Activated CD8-positive, alpha-beta T cell treated with anti-CD3 and anti-CD28 coated beads, Interleukin-2, amount 10 ng/mL, durations not matched to agents 7 days and 5 days (primary cell): Measurements from ENCODE around the gene DMTF1. TPM values are rescaled to one million over a fixed set of nuclear protein-coding genes. Genes with fewer than 3 reads are reported as not detected.
"Not testable (repeated sequence)": the region's sequence is repeated elsewhere in the genome, so short reads cannot be mapped to it uniquely, and the experiment has no call there.

ENCODE experiments used
- ATAC-seq: fragments of 150-1000 bp; cut with Tn5 transposase; one replicate; pipeline ENCODE4 v1.10.0; 2021; ENCODE audit warnings: moderate library complexity
- CTCF ChIA-PET: fragments of 350-600 bp; sonication (Branson Sonifier 250); formaldehyde crosslinking; loops from one replicate; lab custom pipeline; 2021; ENCODE audit warnings: antibody characterized with exemption; lab: Charles Lee
- POLR2A ChIA-PET: fragments of 350-600 bp; sonication (Branson Sonifier 250); formaldehyde crosslinking; loops from one replicate; lab custom pipeline; 2021; ENCODE audit warnings: antibody characterized with exemption; lab: Charles Lee
- DNase-seq: peaks from one replicate; pipeline ENCODE4 v3.0.0-alpha.2; 2020
- H3K27ac Mint-ChIP-seq: one replicate; pipeline ENCODE4 v1.8.0; 2021; ENCODE audit warnings: mild to moderate bottlenecking, mixed read lengths
- H3K27me3 Mint-ChIP-seq: one replicate; pipeline ENCODE4 v1.8.0; 2021; ENCODE audit warnings: low read depth, mixed read lengths
- H3K36me3 Mint-ChIP-seq: one replicate; pipeline ENCODE4 v1.8.0; 2021; ENCODE audit warnings: low read depth, mixed read lengths
- H3K4me1 Mint-ChIP-seq: one replicate; pipeline ENCODE4 v1.8.0; 2021; ENCODE audit warnings: low read depth, mixed read lengths
- H3K4me3 Mint-ChIP-seq: one replicate; pipeline ENCODE4 v1.8.0; 2021; ENCODE audit warnings: mild to moderate bottlenecking, mixed read lengths
- H3K9me3 Mint-ChIP-seq: one replicate; pipeline ENCODE4 v1.8.0; 2022; ENCODE audit warnings: mixed read lengths; ENCODE audit not compliant: insufficient read depth
- total RNA-seq, 2 experiments: library from RNA; stranded (reverse); gene quantifications; one replicate each; pipeline ENCODE4 v1.2.3, GENCODE V29; 2021

The DMTF1 gene
- total RNA-seq, 2 experiments from 2014 or later = 94.7 to 96.8 TPM

GRCh38 chr7:87225696-87226095 lies 73.4 kb downstream of the DMTF1 start:
- Mint-ChIP-seq H3K36me3 (no peaks in the 10 kb centered on the region), H3K27ac (no peak overlapping the region), H3K27me3 (peaks cover 6% of the 10 kb centered on the region), H3K4me1 (peaks cover 16% of the 10 kb centered on the region), H3K4me3 (no peak overlapping the region), H3K9me3 (no peaks in the 10 kb centered on the region)
- no peak for DNase-seq
- CTCF ChIA-PET = interaction anchor here (1.1 kb wide), 1 partner anchor 11 kb away, joined by 6 read pairs; no protein-coding TSS in a partner anchor
- POLR2A ChIA-PET = interaction anchor here (0.7 kb wide), 1 partner anchor 73 kb away, joined by 5 read pairs; the partner anchor contains the start of gene DMTF1
- ATAC-seq = no peak

- H3K27ac Mint-ChIP-seq = no peak overlapping the region
- POLR2A ChIA-PET = interaction anchor here (0.6 to 0.7 kb wide), 2 partner anchors 34 to 74 kb away, joined by 3 to 5 read pairs; partner anchors contain the start of gene DMTF1
- ATAC-seq (no peak), DNase-seq (no peak)
- peaks cover 12% of the 10 kb centered on the region for H3K4me1 Mint-ChIP-seq
- CTCF ChIA-PET = interaction anchor here (1.1 to 1.8 kb wide), 2 partner anchors 10 to 299 kb away, joined by 5 to 6 read pairs; no protein-coding TSS in a partner anchor
- no peaks in the 10 kb centered on the region for H3K36me3 Mint-ChIP-seq
- no peak overlapping the region for H3K4me3 Mint-ChIP-seq
- peaks cover under 1% of the 10 kb centered on the region for H3K27me3 Mint-ChIP-seq
- H3K9me3 Mint-ChIP-seq = no peaks in the 10 kb centered on the region
Measured at GRCh38 chr7:87226495-87226894, 74.2 kb downstream of the DMTF1 start.

GRCh38 chr7:87231258-87231657 lies 79.0 kb downstream of the DMTF1 start:
- POLR2A ChIA-PET = interaction anchor here (1.5 kb wide), 1 partner anchor 11 kb away, joined by 6 read pairs; the partner anchor contains the start of gene TMEM243
- no peaks in the 10 kb centered on the region for H3K36me3 Mint-ChIP-seq
- no peak overlapping the region for H3K27ac Mint-ChIP-seq
- H3K4me3 Mint-ChIP-seq = no peak overlapping the region
- H3K27me3 Mint-ChIP-seq = peaks cover 12% of the 10 kb centered on the region
- CTCF ChIA-PET = no interaction called here
- no peaks in the 10 kb centered on the region for H3K9me3 Mint-ChIP-seq
- ATAC-seq (no peak), DNase-seq (no peak)
- peaks cover 7% of the 10 kb centered on the region for H3K4me1 Mint-ChIP-seq

- no peaks in the 10 kb centered on the region for H3K9me3 Mint-ChIP-seq
- no peaks in the 10 kb centered on the region for H3K36me3 Mint-ChIP-seq
- POLR2A ChIA-PET = interaction anchor here (1.5 kb wide), 1 partner anchor 11 kb away, joined by 6 read pairs; the partner anchor contains the start of gene TMEM243
- no peak for DNase-seq
- no peak for ATAC-seq
- CTCF ChIA-PET = no interaction called here
- no peak overlapping the region for H3K4me3 Mint-ChIP-seq
- H3K27me3 Mint-ChIP-seq = peaks cover 12% of the 10 kb centered on the region
- no peak overlapping the region for H3K27ac Mint-ChIP-seq
- H3K4me1 Mint-ChIP-seq = peaks cover 2% of the 10 kb centered on the region
Measured at GRCh38 chr7:87231711-87232110, 79.5 kb downstream of the DMTF1 start.

- H3K9me3 Mint-ChIP-seq = no peaks in the 10 kb centered on the region
- ChIA-PET CTCF (no interaction called here), POLR2A (no interaction called here)
- H3K4me1 Mint-ChIP-seq = no peaks in the 10 kb centered on the region
- H3K36me3 Mint-ChIP-seq = no peaks in the 10 kb centered on the region
- no peak overlapping the region for H3K4me3 Mint-ChIP-seq
- DNase-seq (no peak), ATAC-seq (no peak)
- H3K27me3 Mint-ChIP-seq = peaks cover 12% of the 10 kb centered on the region
- no peak overlapping the region for H3K27ac Mint-ChIP-seq
Measured at GRCh38 chr7:87234949-87235348, 82.7 kb downstream of the DMTF1 start.

GRCh38 chr7:87238464-87239051 lies 86.3 kb downstream of the DMTF1 start:
- H3K27ac Mint-ChIP-seq, H3K36me3 Mint-ChIP-seq, POLR2A ChIA-PET, H3K9me3 Mint-ChIP-seq, H3K4me1 Mint-ChIP-seq, ATAC-seq, H3K27me3 Mint-ChIP-seq, H3K4me3 Mint-ChIP-seq, DNase-seq: not testable (repeated sequence)
- CTCF ChIA-PET = interaction anchor here (0.6 kb wide), 1 partner anchor 320 kb away, joined by 3 read pairs; no protein-coding TSS in a partner anchor

GRCh38 chr7:87245671-87246070 lies 93.4 kb downstream of the DMTF1 start:
- H3K27ac Mint-ChIP-seq, ATAC-seq, H3K4me3 Mint-ChIP-seq, CTCF ChIA-PET, POLR2A ChIA-PET, H3K36me3 Mint-ChIP-seq, DNase-seq, H3K4me1 Mint-ChIP-seq: not testable (repeated sequence)
- Mint-ChIP-seq H3K27me3 (peaks cover 14% of the 10 kb centered on the region), H3K9me3 (peaks cover 11% of the 10 kb centered on the region)

Other genes with a start within 250 kb of the DMTF1 start
- 1 to 10 TPM; 2.3 TPM for gene ELAPOR2, start 92.8 kb upstream of the DMTF1 start, total RNA-seq
- 10 to 100 TPM; 39.6 to 42.4 TPM for gene TMEM243, start 67.3 kb downstream of the DMTF1 start, total RNA-seq
- gene CROT, start 193.2 kb downstream of the DMTF1 start, total RNA-seq = 10 to 100 TPM; 10.2 to 12.5 TPM